Measurements from ENCODE around the gene PPP2R5D. TPM values are rescaled to one million over a fixed set of nuclear protein-coding genes. Genes with fewer than 3 reads are reported as not detected.

Gene PPP2R5D
- total RNA-seq, 2 experiments from 2014 or later, result 35.0 to 35.6 TPM

DNA sequence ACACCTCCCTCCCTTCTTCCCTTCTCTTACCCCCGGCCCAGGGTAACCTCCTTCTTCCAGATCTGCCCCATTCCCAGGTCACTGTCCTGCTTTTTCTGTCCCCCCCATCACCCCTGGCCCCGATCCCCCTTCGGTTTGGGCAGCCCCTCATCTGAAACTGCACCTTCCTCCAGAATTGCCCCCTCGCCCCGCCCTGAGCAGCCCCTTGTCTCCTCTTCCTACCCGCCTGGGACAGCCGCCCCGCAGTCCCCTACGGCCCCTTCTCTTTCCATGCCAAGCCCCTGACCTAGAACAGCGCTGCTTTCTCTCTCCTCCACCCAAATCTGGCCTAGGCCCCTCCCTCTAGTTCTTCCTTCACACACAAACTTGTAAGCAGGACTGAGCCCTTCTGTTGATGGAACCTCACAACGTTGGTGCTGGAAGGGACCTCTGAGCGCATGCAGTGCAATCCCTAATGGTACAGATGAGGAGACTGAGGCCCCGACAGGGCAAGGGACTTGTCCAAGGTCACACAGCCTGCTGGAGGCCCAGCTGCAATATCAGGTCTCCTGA, 630 bp downstream of the PPP2R5D start:
- H3K79me2 ChIP-seq (ENCODE audit: insufficient read depth, low read depth, low read length), result peaks cover 7% of the 10 kb centered on the region; the same call in 1 of the 2 replicates
- H2AFZ ChIP-seq (ENCODE audit: low read length), result peak overlapping the region; percentile 77; the same call in 1 of the 2 replicates

DNA sequence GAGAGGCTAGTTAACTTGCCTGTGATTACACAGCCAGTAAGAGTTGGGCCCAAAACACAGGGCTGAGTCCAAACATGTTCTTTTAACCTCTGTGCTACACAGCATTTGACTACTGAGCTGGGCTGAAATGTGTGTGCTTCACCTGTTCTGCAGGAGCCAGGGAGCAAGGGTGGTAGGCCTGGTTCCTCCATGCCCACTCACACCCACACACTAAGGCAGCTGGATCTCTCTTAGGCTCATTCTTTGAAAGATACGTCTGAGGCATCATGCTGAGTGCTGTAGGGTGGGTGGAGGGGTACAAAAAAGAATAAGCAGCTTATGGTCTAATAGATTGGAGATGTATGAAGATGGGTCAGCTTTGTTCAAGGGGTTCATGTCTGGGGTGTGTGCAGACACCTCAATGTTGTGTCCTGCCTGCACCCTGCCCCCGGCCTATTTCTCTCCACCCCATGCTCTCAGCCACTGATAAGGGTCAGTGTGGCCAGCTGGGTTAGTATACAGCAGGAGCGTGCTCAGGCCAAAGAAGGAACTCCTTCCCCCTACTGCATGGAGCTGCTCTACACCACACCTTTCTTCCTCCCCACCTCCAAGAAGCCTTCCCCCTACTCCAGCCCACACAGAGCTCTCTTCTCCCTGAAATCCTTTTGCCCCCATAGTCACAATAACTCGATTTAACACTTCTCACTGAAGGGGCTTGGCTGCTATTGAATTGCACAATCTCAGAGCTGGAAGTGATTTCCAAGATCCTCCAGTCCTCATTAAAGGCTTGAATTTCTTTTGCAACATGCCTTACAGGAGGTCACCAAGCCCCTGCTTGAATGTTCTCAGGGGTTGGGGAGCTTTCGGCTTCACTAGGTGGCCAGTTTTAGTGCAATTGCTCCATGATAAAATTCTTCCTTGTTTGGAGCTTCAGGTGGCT, 3.4 kb downstream of the PPP2R5D start:
- Histone ChIP-seq H3K4me2 (ENCODE audit: low read length) (no peak overlapping the region), H3K4me3 (ENCODE audit: low read depth, low read length, poor library complexity, severe bottlenecking) (no peak overlapping the region), H2AFZ (ENCODE audit: low read length) (no peak overlapping the region), H3K9me3 (ENCODE audit: low read length) (no peaks in the 10 kb centered on the region), H4K20me1 (ENCODE audit: insufficient read depth, low read length) (no peaks in the 10 kb centered on the region), H3K9me2 (ENCODE audit: insufficient read depth, low read length) (no peaks in the 10 kb centered on the region), H3K4me1 (ENCODE audit: insufficient read depth, low read length, poor library complexity, severe bottlenecking) (peaks cover 15% of the 10 kb centered on the region), H3K36me3 (ENCODE audit: insufficient read depth, low read length) (peaks cover 20% of the 10 kb centered on the region; the same call in 1 of the 2 replicates), H3K27ac (ENCODE audit: low read depth, low read length, poor library complexity, severe bottlenecking) (no peak overlapping the region), H3K79me2 (ENCODE audit: insufficient read depth, low read depth, low read length) (peaks cover 7% of the 10 kb centered on the region; the same call in 1 of the 2 replicates)
- BruUV-seq (replicated peaks), result no TSS peak
- no peak for DNase-seq (ENCODE audit: low spot score)
- CTCF ChIA-PET (ENCODE audit: unreplicated experiment), result interaction anchor here (0.6 to 0.9 kb wide), 2 partner anchors 184 to 583 kb away, joined by 3 read pairs; no protein-coding TSS in a partner anchor
- POLR2A ChIA-PET, result interaction anchor here (1.6 kb wide), 1 partner anchor 25 kb away, joined by 3 read pairs; no protein-coding TSS in a partner anchor
- intact Hi-C loops (cut with micrococcal nuclease; ENCODE audit: unreplicated experiment), result no loop called here
- no peak for TF ChIP-seq EZH2phosphoT487 (IDR thresholded peaks at IDR 0.05; ENCODE audit: borderline replicate concordance, low read depth, low read length)
- no peak for TF ChIP-seq CTCF (conservative IDR thresholded peaks at IDR 0.05; ENCODE audit: low read length)

More for the DNA sequence above, 630 bp downstream of the PPP2R5D start:
- Histone ChIP-seq H3K9me2 (ENCODE audit: insufficient read depth, low read length) (no peaks in the 10 kb centered on the region), H3K4me1 (ENCODE audit: insufficient read depth, low read length, poor library complexity, severe bottlenecking) (peaks cover 17% of the 10 kb centered on the region), H3K27ac (ENCODE audit: low read depth, low read length, poor library complexity, severe bottlenecking) (peak overlapping the region; percentile 5), H3K4me3 (ENCODE audit: low read depth, low read length, poor library complexity, severe bottlenecking) (peak overlapping the region; percentile 88), H3K4me2 (ENCODE audit: low read length) (peak overlapping the region; percentile 87), H3K36me3 (ENCODE audit: insufficient read depth, low read length) (peaks cover 8% of the 10 kb centered on the region; the same call in 1 of the 2 replicates), H3K9me3 (ENCODE audit: low read length) (no peaks in the 10 kb centered on the region), H4K20me1 (ENCODE audit: insufficient read depth, low read length) (no peaks in the 10 kb centered on the region)
- ChIA-PET POLR2A (interaction anchor here (1.3 to 2.1 kb wide), 7 partner anchors 12 to 112 kb away, joined by 5 to 17 read pairs (median 9); partner anchors contain the start of genes CNPY3, KLHDC3, MEA1 and RRP36), CTCF (ENCODE audit: unreplicated experiment) (interaction anchor here (1.0 kb wide), 1 partner anchor 20 kb away, joined by 3 read pairs; no protein-coding TSS in a partner anchor)
- intact Hi-C loops (cut with micrococcal nuclease; ENCODE audit: unreplicated experiment), result loop anchor here (1.0 kb wide), 1 partner anchor 56 kb away; the partner anchor contains the start of gene CNPY3
- peak; percentile 37 for DNase-seq (ENCODE audit: low spot score)
- no TSS peak for BruUV-seq (replicated peaks)
- TF ChIP-seq CTCF (conservative IDR thresholded peaks at IDR 0.05; ENCODE audit: low read length) (no peak), EZH2phosphoT487 (IDR thresholded peaks at IDR 0.05; ENCODE audit: borderline replicate concordance, low read depth, low read length) (no peak)
